AG09319 (cell line): Measurements from ENCODE around the gene SCLY.
"Not testable (repeated sequence)": the region's sequence is repeated elsewhere in the genome, so short reads cannot be mapped to it uniquely, and the experiment has no call there.

Experiments used
- DNase-seq: peaks from one replicate; pipeline ENCODE4 v3.0.0-alpha.2; 2010; ENCODE audit warnings: low read depth; ENCODE audit errors: extremely low read depth
- TF ChIP-seq, protein P1 (sequence below): IDR thresholded peaks from 2 replicates; pipeline ENCODE4 v1.5.1; 2011; ENCODE audit warnings: low read depth, mild to moderate bottlenecking, inconsistent platforms, low read length, moderate library complexity

The SCLY gene

GRCh38 chr2:238066218-238066617 is 5.4 kb downstream of the SCLY start:
- TF ChIP-seq, protein P1, sequence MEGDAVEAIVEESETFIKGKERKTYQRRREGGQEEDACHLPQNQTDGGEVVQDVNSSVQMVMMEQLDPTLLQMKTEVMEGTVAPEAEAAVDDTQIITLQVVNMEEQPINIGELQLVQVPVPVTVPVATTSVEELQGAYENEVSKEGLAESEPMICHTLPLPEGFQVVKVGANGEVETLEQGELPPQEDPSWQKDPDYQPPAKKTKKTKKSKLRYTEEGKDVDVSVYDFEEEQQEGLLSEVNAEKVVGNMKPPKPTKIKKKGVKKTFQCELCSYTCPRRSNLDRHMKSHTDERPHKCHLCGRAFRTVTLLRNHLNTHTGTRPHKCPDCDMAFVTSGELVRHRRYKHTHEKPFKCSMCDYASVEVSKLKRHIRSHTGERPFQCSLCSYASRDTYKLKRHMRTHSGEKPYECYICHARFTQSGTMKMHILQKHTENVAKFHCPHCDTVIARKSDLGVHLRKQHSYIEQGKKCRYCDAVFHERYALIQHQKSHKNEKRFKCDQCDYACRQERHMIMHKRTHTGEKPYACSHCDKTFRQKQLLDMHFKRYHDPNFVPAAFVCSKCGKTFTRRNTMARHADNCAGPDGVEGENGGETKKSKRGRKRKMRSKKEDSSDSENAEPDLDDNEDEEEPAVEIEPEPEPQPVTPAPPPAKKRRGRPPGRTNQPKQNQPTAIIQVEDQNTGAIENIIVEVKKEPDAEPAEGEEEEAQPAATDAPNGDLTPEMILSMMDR = no peak
- DNase-seq = no peak

DNA sequence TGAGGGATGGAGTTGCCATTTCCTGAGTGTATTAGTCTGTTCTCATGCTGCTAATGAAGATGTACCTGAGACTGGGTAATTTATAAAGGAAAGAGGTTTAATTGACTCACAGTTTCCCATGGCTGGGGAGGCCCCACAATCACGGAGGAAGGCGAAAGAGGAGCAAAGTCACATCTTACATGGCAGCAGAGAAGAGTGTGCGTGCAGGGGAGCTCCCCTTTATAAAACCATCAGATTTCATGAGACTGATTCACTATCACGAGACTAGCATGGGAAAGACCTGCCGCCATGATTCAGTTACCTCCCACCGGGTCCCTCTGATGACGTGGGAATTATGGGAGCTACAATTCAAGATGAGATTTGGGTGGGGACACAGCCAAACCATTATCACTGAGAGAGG is 5.9 kb downstream of the SCLY start:
- not testable (repeated sequence) for DNase-seq

GRCh38 chr2:238067939-238068338 is 7.1 kb downstream of the SCLY start:
- no peak for DNase-seq
- TF ChIP-seq, protein P1 = no peak

DNA sequence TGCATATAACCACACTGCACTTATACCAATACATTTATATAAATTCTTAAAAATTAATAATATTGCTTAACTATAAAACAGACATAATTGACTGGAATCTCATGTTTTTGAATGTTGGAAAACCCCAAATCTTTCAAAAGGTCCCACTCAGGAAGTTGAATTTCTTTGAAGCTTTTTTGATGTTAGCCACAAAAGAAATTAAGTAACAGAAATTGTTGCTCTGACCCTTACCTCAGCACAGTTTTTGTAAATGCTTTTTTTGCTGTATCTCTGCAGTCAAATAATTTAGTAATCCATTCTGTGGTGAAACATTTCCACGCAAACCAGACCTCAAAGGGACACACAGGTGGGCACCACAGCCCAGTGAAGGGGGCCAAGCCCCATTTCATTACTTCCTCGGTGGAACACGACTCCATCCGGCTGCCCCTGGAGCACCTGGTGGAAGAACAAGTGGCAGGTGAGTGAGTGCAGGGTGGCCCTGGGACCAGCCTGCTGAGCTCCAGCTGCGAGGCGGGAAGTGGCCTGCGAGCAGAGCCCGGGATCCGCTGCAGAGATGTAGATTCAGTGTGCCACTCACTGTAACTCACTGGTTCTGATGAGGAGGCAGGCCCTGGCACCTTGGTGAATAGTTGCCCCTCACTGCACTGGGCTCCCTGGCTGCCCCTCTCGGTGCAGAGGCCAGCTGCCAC is 8.4 kb downstream of the SCLY start:
- TF ChIP-seq, protein P1 = no peak
- DNase-seq = no peak

GRCh38 chr2:238069877-238070276 is 9.1 kb downstream of the SCLY start:
- TF ChIP-seq, protein P1 = no peak
- DNase-seq = no peak

GRCh38 chr2:238075397-238075796 is 14.6 kb downstream of the SCLY start:
- TF ChIP-seq, protein P1 = no peak
- DNase-seq = no peak

DNA sequence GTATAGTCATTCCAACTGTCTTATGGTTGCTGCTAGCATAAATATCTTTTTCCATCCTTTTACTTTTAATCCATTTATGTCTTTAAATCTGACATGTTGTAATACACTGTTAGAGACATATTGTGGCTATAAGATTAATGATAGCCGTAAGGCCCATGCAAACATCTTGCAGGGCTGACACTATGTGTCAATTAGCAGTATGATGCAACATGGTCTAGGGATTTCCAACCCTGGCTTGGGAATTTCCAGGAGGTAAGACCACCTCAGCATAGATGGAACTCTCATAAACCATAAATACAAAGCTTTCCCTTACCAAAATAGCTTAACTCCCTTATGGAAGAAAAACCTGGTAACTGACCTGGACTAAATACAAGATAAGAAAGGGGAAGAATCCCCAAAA is 16.5 kb downstream of the SCLY start:
- no peak for DNase-seq
- TF ChIP-seq, protein P1 = no peak

DNA sequence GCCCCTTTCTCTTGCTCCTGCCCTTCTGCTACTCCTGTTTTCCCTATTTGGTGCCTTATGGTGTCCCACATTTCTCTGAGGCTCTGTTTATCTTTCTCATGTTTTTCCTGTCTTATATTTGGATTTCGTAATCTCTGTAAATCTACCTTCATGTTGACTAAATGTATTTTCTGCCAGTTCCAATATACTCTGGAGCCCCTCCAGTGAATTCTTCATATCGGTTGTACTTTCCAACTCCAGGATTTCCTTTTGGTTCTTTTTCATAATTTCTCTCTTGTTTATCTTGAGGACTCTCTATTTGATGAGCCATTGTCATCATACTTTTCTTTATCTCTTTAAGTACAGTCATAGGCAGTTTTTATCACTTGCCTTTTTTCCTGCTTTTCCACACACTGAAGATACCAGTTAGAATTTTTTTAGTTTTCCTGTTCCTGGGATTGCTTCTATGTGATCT is 19.1 kb downstream of the SCLY start:
- DNase-seq = no peak
- TF ChIP-seq, protein P1 = no peak
